OCI-LY7 (cell line): ENCODE results near the gene ANKRD13D. TPM values are rescaled to one million over a fixed set of nuclear protein-coding genes. Genes with fewer than 3 reads are reported as not detected.

Experiments used
- BruUV-seq: library from RNA; stranded (reverse); fragments of 400-500 nt; replicated peaks from 2 replicates; lab custom pipeline; 2021; lab: Mats Ljungman, UMichigan
- CTCF ChIA-PET: fragments of 300-600 bp; sonication (Branson Sonifier 250); formaldehyde crosslinking; loops from one replicate; lab custom pipeline; 2022; ENCODE audit warnings: antibody characterized with exemption; ENCODE audit not compliant: unreplicated experiment; lab: Charles Lee
- POLR2A ChIA-PET: fragments of 300-600 bp; sonication (Branson Sonifier 250); formaldehyde crosslinking; loops from one replicate; lab custom pipeline; 2022; ENCODE audit warnings: antibody characterized with exemption; lab: Charles Lee
- DNase-seq: peaks from one replicate; pipeline ENCODE4 v3.0.0-alpha.2; 2015; ENCODE audit warnings: low spot score
- H2AFZ ChIP-seq: fragments of 200-600 bp; sonication (generic), shearing (Covaris generic); 2 replicates; pipeline ENCODE4 v1.6.1; 2014; ENCODE audit warnings: mild to moderate bottlenecking, antibody characterized with exemption, low read length, moderate library complexity
- H3K27ac ChIP-seq: fragments of 200-600 bp; sonication (generic); 2 replicates; pipeline ENCODE4 v1.5.1; 2014; ENCODE audit warnings: mixed run types, low read depth, mild to moderate bottlenecking, moderate library complexity, low read length, inconsistent platforms; ENCODE audit not compliant: poor library complexity, severe bottlenecking
- H3K36me3 ChIP-seq: fragments of 200-600 bp; sonication (generic); 2 replicates; pipeline ENCODE4 v1.6.1; 2014; ENCODE audit warnings: mild to moderate bottlenecking, antibody characterized with exemption, low read length, moderate library complexity, mixed read lengths; ENCODE audit not compliant: insufficient read depth
- H3K4me1 ChIP-seq: fragments of 200-600 bp; sonication (generic); 2 replicates; pipeline ENCODE4 v1.5.1; 2014; ENCODE audit warnings: mild to moderate bottlenecking, low read length; ENCODE audit not compliant: insufficient read depth, poor library complexity, severe bottlenecking
- H3K4me2 ChIP-seq: fragments of 200-600 bp; sonication (generic); 2 replicates; pipeline ENCODE4 v1.6.1; 2014; ENCODE audit warnings: mild to moderate bottlenecking, low read length
- H3K4me3 ChIP-seq: fragments of 200-600 bp; sonication (generic); 2 replicates; pipeline ENCODE4 v1.5.1; 2014; ENCODE audit warnings: mild to moderate bottlenecking, low read depth, low read length; ENCODE audit not compliant: poor library complexity, severe bottlenecking
- H3K79me2 ChIP-seq: fragments of 200-600 bp; sonication (generic); 2 replicates; pipeline ENCODE4 v1.6.1; 2016; ENCODE audit warnings: low read depth, mild to moderate bottlenecking, low read length, moderate library complexity, mixed read lengths; ENCODE audit not compliant: insufficient read depth
- H3K9me2 ChIP-seq: fragments of 200-600 bp; sonication (generic); 2 replicates; pipeline ENCODE4 v1.6.1; 2016; ENCODE audit warnings: mild to moderate bottlenecking, low read length, mixed read lengths; ENCODE audit not compliant: insufficient read depth
- H3K9me3 ChIP-seq: fragments of 200-600 bp; sonication (generic); 2 replicates; pipeline ENCODE4 v1.6.1; 2014; ENCODE audit warnings: mild to moderate bottlenecking, mixed run types, low read length, mixed read lengths
- H4K20me1 ChIP-seq: fragments of 200-600 bp; sonication (generic); 2 replicates; pipeline ENCODE4 v1.6.1; 2014; ENCODE audit warnings: mild to moderate bottlenecking, antibody characterized with exemption, low read length, moderate library complexity, mixed read lengths; ENCODE audit not compliant: insufficient read depth
- CTCF ChIP-seq: fragments of 200-600 bp; sonication (generic); conservative IDR thresholded peaks from 2 replicates; pipeline ENCODE4 v1.5.1; 2014; ENCODE audit warnings: mild to moderate bottlenecking, antibody characterized with exemption, low read length, moderate library complexity, mixed read lengths
- EZH2phosphoT487 ChIP-seq: fragments of 200-600 bp; sonication (generic); IDR thresholded peaks from 2 replicates; pipeline ENCODE4 v1.6.1; 2018; ENCODE audit warnings: low read depth, borderline replicate concordance, mild to moderate bottlenecking, mixed run types, antibody characterized with exemption, low read length, moderate library complexity, mixed read lengths
- intact Hi-C: fragments of 100-400 bp; cut with micrococcal nuclease; formaldehyde crosslinking; loops from one replicate; pipeline ENCODE4 v1.10.0; 2022; ENCODE audit not compliant: unreplicated experiment
- total RNA-seq, 2 experiments: library from RNA; depleted of rRNA in 1 of 2; stranded (reverse); fragments of >200 nt in 1 of 2; shearing (Covaris generic) in 1 of 2; gene quantifications; 2 replicates each; pipeline ENCODE4 v1.2.3, GENCODE V29; 2014 to 2022

The ANKRD13D gene
- total RNA-seq, 2 experiments from 2014 or later, result 119 to 136 TPM

GRCh38 chr11:67278135-67278938 lies 10.8 kb upstream of the ANKRD13D start:
- Histone ChIP-seq H3K9me3 (no peaks in the 10 kb centered on the region), H3K9me2 (no peaks in the 10 kb centered on the region), H3K4me3 (peak overlapping the region; percentile 61), H3K36me3 (peaks cover 95% of the 10 kb centered on the region), H3K27ac (peak overlapping the region; percentile 98), H4K20me1 (no peaks in the 10 kb centered on the region), H3K4me1 (peaks cover 60% of the 10 kb centered on the region), H3K79me2 (peaks cover 63% of the 10 kb centered on the region), H3K4me2 (peak overlapping the region; percentile 90), H2AFZ (no peak overlapping the region)
- no peak for TF ChIP-seq CTCF
- TF ChIP-seq EZH2phosphoT487, result no peak
- no peak for DNase-seq
- ChIA-PET POLR2A (interaction anchor here (1.3 to 1.7 kb wide), 5 partner anchors 10 to 75 kb away, joined by 3 to 10 read pairs (median 4); partner anchors contain the start of genes ANKRD13D and POLD4), CTCF (interaction anchor here (1.2 to 2.0 kb wide), 2 partner anchors 10 kb away, joined by 3 to 6 read pairs; no protein-coding TSS in a partner anchor)
- intact Hi-C loops, result no loop called here
- no TSS peak for BruUV-seq

DNA sequence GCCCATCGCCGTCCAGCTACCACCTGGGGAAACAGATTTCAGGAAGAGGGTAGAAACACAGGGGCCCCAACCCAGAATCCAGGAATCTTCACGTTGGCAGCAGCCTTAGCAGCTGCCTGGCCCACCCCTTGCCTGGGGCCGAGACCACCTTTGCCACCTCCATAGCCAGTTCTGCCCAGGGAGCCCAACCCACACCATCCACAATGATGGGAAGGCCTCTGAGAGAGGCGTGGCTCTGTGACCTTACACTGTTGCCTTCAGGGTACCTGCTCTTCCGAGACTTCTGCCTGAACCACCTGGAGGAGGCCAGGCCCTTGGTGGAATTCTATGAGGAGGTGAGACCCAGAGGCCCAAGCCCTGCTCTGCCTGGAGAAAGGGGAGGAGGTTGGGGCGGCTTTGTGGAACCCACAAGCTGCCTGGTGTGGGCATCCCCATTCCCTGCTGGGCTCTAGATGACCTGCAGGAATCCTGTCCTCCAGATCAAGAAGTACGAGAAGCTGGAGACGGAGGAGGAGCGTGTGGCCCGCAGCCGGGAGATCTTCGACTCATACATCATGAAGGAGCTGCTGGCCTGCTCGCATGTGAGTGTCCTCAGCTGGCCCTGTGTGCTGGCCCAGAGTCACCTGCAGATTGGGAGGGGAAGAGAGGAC lies 10.0 kb upstream of the ANKRD13D start:
- Histone ChIP-seq H3K4me3 (no peak overlapping the region), H3K79me2 (peaks cover 56% of the 10 kb centered on the region), H3K27ac (peak overlapping the region; percentile 98), H3K4me1 (peaks cover 52% of the 10 kb centered on the region), H3K9me2 (no peaks in the 10 kb centered on the region), H2AFZ (no peak overlapping the region), H3K4me2 (peak overlapping the region; percentile 90), H4K20me1 (no peaks in the 10 kb centered on the region), H3K36me3 (peaks cover 96% of the 10 kb centered on the region), H3K9me3 (no peaks in the 10 kb centered on the region)
- POLR2A ChIA-PET, result interaction anchor here (1.3 kb wide), 1 partner anchor 9 kb away, joined by 3 read pairs; no protein-coding TSS in a partner anchor
- no peak for TF ChIP-seq CTCF
- no peak for TF ChIP-seq EZH2phosphoT487
- DNase-seq, result no peak
- intact Hi-C loops, result no loop called here
- BruUV-seq, result no TSS peak
- CTCF ChIA-PET, result no interaction called here
